ENCODE measurements around the gene MAP4K2.

MAP4K2 gene

DNA sequence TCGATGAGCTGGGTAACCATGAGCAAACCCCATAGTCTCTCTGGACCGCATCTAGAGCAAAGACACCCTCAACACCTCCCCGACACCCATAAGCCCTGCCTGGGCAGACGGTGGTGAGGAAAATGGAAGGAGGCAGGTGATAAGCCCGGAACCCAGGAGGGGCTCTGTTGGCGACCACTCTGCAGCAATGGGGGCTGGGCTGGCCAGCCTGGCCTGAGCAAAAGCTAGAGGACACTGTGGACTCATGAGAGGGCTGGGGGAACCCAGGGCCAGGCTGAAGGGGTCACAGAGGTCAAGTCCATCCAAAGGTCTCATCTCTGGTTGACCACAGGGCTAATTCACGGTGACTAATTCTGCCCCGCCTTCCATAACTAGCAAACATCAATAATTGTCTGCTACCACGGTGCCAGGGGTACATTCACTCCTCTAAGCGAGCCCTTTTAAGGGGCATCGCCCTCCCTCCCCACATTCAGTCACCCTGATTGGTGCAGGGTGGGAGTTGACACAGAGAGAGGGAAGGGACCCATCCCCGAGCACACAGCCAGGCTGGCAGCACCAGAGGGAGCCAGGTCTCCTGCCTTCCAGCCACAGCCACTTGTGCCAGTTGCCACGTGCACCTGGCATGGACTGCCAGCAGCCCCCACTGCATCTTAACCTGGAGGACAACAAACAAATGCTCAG is 47.2 kb downstream of the MAP4K2 start:
- H3K4me3 ChIP-seq (replicated peaks in 1 of 2; ENCODE audit: low read depth in 2 of 2, low read length in 2 of 2), result no peak overlapping the region
- DNase-seq (ENCODE audit: low read depth in 2 of 2), result no peak
- TF ChIP-seq, protein P1, sequence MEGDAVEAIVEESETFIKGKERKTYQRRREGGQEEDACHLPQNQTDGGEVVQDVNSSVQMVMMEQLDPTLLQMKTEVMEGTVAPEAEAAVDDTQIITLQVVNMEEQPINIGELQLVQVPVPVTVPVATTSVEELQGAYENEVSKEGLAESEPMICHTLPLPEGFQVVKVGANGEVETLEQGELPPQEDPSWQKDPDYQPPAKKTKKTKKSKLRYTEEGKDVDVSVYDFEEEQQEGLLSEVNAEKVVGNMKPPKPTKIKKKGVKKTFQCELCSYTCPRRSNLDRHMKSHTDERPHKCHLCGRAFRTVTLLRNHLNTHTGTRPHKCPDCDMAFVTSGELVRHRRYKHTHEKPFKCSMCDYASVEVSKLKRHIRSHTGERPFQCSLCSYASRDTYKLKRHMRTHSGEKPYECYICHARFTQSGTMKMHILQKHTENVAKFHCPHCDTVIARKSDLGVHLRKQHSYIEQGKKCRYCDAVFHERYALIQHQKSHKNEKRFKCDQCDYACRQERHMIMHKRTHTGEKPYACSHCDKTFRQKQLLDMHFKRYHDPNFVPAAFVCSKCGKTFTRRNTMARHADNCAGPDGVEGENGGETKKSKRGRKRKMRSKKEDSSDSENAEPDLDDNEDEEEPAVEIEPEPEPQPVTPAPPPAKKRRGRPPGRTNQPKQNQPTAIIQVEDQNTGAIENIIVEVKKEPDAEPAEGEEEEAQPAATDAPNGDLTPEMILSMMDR (IDR thresholded peaks at IDR 0.05; ENCODE audit: low read depth, low read length), result no peak

GRCh38 chr11:64754919-64755662 is 47.9 kb downstream of the MAP4K2 start:
- no peak for DNase-seq (ENCODE audit: low read depth in 2 of 2)
- TF ChIP-seq, protein P1 (IDR thresholded peaks at IDR 0.05; ENCODE audit: low read depth, low read length), result no peak

GRCh38 chr11:64754124-64754918 is 48.7 kb downstream of the MAP4K2 start:
- no peak for DNase-seq (ENCODE audit: low read depth in 2 of 2)
- TF ChIP-seq, protein P1 (IDR thresholded peaks at IDR 0.05; ENCODE audit: low read depth, low read length), result no peak
- no peak overlapping the region for H3K4me3 ChIP-seq (replicated peaks in 1 of 2; ENCODE audit: low read depth in 2 of 2, low read length in 2 of 2)

More at GRCh38 chr11:64754919-64755662, 47.9 kb downstream of the MAP4K2 start:
- no peak overlapping the region for H3K4me3 ChIP-seq (replicated peaks in 1 of 2; ENCODE audit: low read depth in 2 of 2, low read length in 2 of 2)

DNA sequence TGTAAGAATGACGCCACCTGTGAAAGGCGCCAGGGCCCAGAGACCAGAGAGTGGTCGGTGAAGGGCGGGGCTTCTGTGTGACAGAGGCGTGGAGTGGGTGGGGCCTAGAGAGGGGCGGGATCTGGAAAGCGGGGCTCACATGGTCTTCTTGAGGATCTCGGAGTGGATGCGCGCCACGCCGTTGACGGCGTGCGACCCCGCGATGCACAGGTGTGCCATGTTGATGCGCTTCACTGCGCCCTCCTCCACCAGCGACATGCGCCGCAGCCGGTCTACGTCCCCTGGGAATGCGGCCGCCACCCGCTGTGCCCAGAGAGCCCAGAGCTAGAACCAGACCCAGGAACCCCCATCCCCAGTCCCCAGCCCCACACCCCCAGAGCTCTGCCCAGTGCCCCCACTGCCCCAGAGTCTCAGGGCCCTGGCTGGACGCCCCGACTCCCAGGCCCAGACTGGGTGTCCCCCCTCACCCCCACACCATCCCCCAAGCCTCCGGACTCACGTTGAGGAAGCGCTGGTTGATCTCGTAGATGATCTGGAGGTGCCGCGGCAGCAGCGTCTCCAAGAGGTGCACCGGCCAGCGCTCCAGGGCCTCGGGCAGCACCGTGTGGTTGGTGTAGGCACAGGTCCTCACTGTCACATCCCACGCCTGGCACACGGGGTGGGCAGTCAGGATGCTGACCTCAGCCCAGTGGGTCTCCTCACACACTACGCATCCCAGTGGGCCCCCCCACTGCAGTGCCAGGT is 49.5 kb downstream of the MAP4K2 start:
- no peak overlapping the region for H3K4me3 ChIP-seq (replicated peaks in 1 of 2; ENCODE audit: low read depth in 2 of 2, low read length in 2 of 2)
- no peak for DNase-seq (ENCODE audit: low read depth in 2 of 2)
- TF ChIP-seq, protein P1 (IDR thresholded peaks at IDR 0.05; ENCODE audit: low read depth, low read length), result no peak

DNA sequence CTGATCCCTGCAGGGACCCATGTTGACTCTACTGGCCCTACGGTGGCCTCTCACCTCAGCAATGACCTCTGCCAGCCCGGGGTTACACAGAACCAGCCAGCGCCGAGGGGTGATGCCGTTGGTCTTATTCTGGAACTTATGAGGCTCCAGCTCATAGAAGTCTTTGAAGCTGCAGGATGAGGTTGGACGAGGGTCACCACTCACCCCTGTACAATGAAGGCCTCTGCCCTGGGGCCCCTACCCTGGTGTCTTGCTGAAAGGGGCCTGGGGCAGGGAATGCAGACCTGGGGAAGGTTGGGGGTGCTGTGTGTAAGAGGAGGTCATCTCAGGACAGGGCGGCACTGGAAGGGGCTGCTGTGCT is 50.0 kb downstream of the MAP4K2 start:
- no peak overlapping the region for H3K4me3 ChIP-seq (replicated peaks in 1 of 2; ENCODE audit: low read depth in 2 of 2, low read length in 2 of 2)
- TF ChIP-seq, protein P1 (IDR thresholded peaks at IDR 0.05; ENCODE audit: low read depth, low read length), result no peak
- DNase-seq (ENCODE audit: low read depth in 2 of 2), result no peak

Data from cardiac fibroblast (primary cell).